GM18511 (cell line): Measurements from ENCODE around the gene NID2.

Experiments used
- ATAC-seq: cut with Tn5 transposase; IDR thresholded peaks from one replicate; pipeline ENCODE4 v1.9.1; 2021; ENCODE audit warnings: mild to moderate bottlenecking, moderate library complexity; ENCODE audit not compliant: unreplicated experiment

The NID2 gene

DNA sequence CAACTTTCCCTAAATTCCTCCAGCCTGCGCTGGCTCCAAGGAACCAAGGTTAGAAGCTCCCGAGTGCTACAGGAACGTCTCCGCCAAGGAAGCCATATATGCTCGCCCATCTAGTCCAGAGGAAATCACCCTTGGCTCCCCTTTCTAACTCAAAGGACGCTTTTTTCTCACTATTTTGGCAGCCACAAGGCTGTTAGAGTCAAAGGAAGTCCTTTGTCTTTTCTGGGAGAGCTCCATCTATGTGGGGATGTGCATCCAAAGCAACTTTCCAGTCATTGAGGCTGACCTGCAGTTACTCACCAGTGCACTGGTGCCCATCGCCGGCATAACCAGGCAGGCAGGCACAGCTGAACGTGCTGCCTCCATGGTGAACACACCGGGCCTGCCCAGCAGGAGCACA lies 42.0 kb downstream of the NID2 start:
- no peak for ATAC-seq

DNA sequence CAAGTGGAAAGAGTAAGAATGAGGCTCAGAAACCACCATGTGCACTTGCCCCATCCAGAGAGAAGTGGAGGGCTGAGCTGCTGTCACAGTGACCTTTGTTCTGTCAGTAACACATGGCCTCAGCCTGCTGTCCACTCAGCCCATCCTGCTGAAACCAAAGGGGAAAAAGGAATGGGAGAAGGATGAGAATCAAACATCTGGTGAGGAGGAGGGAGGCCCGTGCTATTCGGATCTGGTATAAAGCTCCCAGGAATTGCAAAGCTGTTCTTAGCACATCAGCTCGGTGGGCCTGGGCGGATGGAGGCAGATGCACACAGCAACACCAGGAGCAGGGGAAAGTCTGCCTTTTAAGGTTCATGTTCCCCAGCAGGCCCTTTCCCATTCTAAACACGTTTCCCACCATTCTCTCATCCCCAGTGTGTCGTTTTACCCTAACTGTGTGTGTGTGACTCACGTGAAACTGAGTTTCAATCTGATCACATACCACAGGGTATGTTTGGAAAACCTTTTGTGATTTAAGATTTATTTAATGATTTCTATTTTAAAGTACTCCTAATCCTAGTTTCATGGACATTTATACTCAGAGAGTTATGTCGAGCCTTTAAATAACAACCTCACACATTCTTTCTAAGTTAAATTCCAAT lies 42.7 kb downstream of the NID2 start:
- ATAC-seq, result no peak

DNA sequence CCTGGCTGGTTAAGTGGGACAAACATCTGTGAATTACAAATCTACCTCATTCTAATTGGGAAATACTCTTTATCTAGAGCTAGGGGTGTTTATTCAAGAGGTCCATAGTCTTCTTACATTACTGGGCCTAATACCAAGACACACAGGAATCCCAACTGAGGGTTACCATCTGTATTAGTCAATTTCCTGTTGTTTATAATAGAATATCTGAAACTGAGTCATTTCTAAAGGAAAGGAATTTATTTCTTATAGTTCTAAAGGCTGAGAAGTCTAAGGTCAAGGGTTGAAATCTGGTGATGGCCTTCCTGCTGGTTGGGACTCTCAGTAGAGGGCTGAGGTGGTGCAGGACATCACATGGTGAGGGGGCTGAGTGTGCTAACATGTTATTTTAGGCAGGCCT lies 43.5 kb downstream of the NID2 start:
- ATAC-seq, result no peak

GRCh38 chr14:52023518-52023917 lies 45.3 kb downstream of the NID2 start:
- ATAC-seq, result no peak

GRCh38 chr14:52021957-52022600 lies 46.8 kb downstream of the NID2 start:
- peak; percentile 88 for ATAC-seq

GRCh38 chr14:52020866-52021717 lies 47.8 kb downstream of the NID2 start:
- ATAC-seq, result peak; percentile 42

GRCh38 chr14:52020161-52020714 lies 48.6 kb downstream of the NID2 start:
- ATAC-seq, result no peak

DNA sequence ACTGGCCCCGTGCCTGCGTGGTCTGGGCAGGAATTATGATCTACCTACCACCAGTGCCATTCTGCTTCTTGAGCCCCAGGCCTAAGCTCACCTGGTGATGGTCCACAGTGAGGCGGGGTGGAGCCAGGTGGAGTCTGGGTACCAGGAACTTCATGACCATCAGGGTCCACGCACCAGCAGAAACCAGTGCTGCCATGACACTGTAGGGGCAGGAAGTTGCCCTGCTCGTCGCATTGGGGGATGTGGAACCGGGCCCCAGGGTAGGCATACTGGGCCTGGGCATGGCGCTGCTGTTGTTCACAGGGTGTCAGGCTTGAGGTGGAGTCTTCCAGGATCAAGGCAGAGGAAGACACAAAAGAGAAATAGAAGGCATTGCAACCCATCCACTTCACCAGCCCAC lies 49.9 kb downstream of the NID2 start:
- no peak for ATAC-seq

DNA sequence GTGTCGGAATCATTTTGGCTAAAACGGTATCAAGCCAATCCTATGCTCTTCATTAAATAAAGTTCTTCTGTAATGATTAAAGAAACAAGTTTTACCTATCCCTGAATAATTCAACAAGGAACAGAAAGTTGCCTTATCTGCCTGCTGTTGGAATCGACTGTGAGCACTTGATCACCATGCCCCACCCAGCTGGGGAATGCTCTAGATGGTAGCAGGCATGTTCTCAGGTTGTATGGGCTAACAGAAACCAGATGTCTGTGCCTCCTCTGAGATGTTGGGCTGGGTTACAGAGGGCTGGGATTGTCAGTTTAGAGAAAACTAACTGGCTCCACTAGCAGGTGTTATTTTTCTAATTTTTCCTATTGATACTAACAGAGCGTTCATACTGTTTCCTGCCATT lies 50.6 kb downstream of the NID2 start:
- ATAC-seq, result no peak

GRCh38 chr14:52015411-52016030 lies 53.3 kb downstream of the NID2 start:
- no peak for ATAC-seq

GRCh38 chr14:52014601-52015267 lies 54.1 kb downstream of the NID2 start:
- no peak for ATAC-seq

- ATAC-seq, result no peak
Measured at GRCh38 chr14:52013984-52014600, 54.8 kb downstream of the NID2 start.

DNA sequence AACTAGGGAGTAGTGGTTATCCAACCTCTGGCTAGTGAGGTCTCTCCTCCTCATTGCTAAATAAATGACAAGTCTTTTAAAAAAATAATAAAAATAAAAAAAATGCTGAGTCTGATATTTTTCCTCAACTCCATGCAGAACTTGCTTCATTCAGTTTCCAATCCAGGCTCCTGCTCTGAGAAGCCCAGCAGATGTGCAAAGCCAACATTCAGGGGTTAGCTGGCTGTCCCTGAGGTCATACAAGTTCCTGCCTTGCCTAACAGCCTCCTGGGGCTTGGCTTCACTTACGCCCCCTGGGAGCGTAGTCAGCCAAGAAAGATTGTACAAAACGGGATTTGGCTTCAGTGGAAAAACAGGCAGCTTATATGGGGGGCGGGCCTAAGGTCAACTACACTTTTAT lies 56.2 kb downstream of the NID2 start:
- ATAC-seq, result no peak

DNA sequence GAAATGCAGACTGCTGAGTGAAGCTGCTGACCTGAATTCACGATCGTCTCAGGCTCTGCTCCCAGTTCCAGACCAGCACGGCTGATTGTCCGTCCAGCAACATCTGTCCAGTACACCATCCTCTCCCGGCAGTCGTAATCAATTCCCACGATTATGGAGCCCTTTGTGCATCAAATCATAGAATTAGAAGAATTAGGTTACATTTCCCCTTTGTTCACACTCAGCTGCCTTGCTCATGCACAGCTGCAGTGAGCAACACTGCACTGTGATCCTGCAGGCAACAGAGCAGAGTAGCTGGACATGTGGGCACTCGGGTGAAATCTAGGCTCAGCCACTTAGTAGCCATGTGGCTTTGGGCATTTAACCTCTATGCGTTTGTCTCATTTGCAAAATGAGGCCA lies 57.3 kb downstream of the NID2 start:
- no peak for ATAC-seq

GRCh38 chr14:52010173-52010693 lies 58.6 kb downstream of the NID2 start:
- no peak for ATAC-seq

DNA sequence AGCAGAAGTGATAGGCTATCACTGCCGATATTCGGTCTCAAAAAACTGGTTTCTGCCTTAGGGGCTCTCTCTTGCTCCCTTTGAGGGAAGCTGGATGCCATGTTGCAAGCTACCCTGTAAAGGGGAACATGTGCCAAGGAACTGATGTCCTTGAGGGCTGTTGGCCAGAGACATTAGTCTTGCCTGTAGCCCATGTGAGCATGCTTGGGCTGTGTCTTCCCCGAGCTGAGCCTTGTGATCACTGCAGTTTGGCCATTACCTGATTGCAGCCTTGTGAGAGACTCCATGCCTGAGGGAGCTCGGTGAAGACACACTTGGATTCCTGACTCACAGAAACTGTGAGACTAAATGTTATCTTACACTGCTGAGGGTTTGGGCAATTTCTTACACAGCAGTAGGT lies 60.7 kb downstream of the NID2 start:
- no peak for ATAC-seq

DNA sequence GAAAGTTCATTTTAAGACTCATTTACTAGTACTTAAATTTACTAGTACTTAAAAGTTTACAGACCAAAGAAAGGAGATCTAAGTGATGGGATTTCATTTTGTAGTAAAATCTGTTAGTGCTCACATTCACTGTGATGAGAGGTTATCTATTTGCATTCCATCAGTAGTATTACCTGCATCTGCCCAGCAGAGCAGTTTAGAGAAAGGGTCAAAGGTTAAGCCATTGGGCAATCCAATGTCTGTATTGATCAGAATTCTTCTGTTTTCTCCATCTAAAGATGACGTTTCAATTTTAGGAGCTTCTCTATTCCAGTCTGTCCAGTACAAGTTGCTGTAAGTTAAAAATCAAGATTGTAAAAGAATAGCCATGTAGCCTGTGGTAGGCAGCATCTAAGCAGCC lies 61.2 kb downstream of the NID2 start:
- no peak for ATAC-seq

DNA sequence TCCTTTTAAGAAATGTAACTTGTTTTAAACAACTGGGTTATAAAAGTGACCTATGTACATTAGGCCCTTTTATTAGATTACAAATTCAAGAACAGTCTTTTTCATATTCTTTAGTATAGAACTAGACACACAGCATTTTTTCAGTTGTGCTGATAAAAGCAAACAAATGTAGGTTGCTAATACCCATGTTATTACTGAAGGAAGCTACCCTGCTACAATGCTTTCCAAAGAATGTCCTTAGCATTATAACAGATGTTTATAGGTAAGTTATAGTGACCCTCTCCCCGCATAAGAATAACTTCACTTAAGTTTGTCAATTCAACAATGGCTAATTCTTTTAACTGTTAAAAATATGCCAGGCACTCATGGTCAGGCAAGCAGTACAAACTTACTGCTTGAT lies 61.6 kb downstream of the NID2 start:
- ATAC-seq, result no peak

- no peak for ATAC-seq
Measured at GRCh38 chr14:52006361-52006760, 62.5 kb downstream of the NID2 start.

- no peak for ATAC-seq
Measured at GRCh38 chr14:52005625-52006024, 63.2 kb downstream of the NID2 start.
